HepG2 (cell line): ENCODE results near the gene TTC8. TPM values are rescaled to one million over a fixed set of nuclear protein-coding genes. Genes with fewer than 3 reads are reported as not detected.
A peak's percentile ranks its signal among the peaks of the same experiment; 100 is the strongest.

Source experiments
- BRCA1 ChIP-seq: sonication (generic); formaldehyde crosslinking; IDR thresholded peaks from 2 replicates; pipeline ENCODE4 v1.4.0; 2020; ENCODE audit warnings: missing genetic modification reagents
- E2F1 ChIP-seq: sonication (generic); formaldehyde crosslinking; IDR thresholded peaks from 2 replicates; pipeline ENCODE4 v1.5.0; 2020; ENCODE audit warnings: missing genetic modification reagents
- EP300 ChIP-seq, 3 experiments: sonication (generic) in 1 of 3; formaldehyde crosslinking in 1 of 3; IDR thresholded peaks; 2 replicates each; pipeline versions ENCODE4 v1.5.1 to v1.6.1; 2011 to 2020; ENCODE audit warnings: low read depth in 2 of 3, low read length in 2 of 3, borderline replicate concordance in 1 of 3, improper control_type of control experiment in 1 of 3, mild to moderate bottlenecking in 1 of 3, missing genetic modification reagents in 1 of 3, moderate library complexity in 1 of 3
- ESRRA ChIP-seq: sonication (generic); formaldehyde crosslinking; IDR thresholded peaks from 2 replicates; pipeline ENCODE4 v1.5.1; 2020; ENCODE audit warnings: mild to moderate bottlenecking, low read depth, missing genetic modification reagents
- FOXP4 ChIP-seq: sonication (generic); formaldehyde crosslinking; IDR thresholded peaks from 2 replicates; pipeline ENCODE4 v1.4.0; 2020; ENCODE audit warnings: missing genetic modification reagents
- GFI1 ChIP-seq: sonication (generic); formaldehyde crosslinking; IDR thresholded peaks from 2 replicates; pipeline ENCODE4 v1.5.0; 2020; ENCODE audit warnings: missing genetic modification reagents, mild to moderate bottlenecking, borderline replicate concordance
- HOMEZ ChIP-seq: IDR thresholded peaks from 2 replicates; pipeline ENCODE4 v1.6.1; 2016; ENCODE audit warnings: low read depth
- JARID2 ChIP-seq: sonication (generic); formaldehyde crosslinking; IDR thresholded peaks from 2 replicates; pipeline ENCODE4 v1.8.1; 2023; ENCODE audit warnings: missing genetic modification reagents, inconsistent platforms; ENCODE audit not compliant: insufficient replicate concordance
- MAFK ChIP-seq, 2 experiments: IDR thresholded peaks in 1 of 2; conservative IDR thresholded peaks in 1 of 2; 2 replicates each; pipeline ENCODE4 v1.6.1; 2011; ENCODE audit warnings: improper control_type of control experiment in 2 of 2, low read length in 2 of 2
- MTA1 ChIP-seq: sonication (generic); formaldehyde crosslinking; IDR thresholded peaks from 2 replicates; pipeline ENCODE4 v1.4.0; 2020; ENCODE audit warnings: missing genetic modification reagents, mild to moderate bottlenecking, borderline replicate concordance
- NFE2L2 ChIP-seq: fragments of 150-350 bp; IDR thresholded peaks from 2 replicates; pipeline ENCODE4 v1.6.1; 2014; ENCODE audit warnings: low read length
- SMAD9 ChIP-seq: sonication (generic); formaldehyde crosslinking; IDR thresholded peaks from 2 replicates; pipeline ENCODE4 v1.5.1; 2020; ENCODE audit warnings: mild to moderate bottlenecking, missing genetic modification reagents
- SNRNP70 ChIP-seq: fragments of 200-400 bp; formaldehyde crosslinking; IDR thresholded peaks from 2 replicates; pipeline ENCODE4 v1.6.1; 2017; ENCODE audit warnings: mild to moderate bottlenecking, low read depth, low read length, moderate library complexity
- TGIF2 ChIP-seq: IDR thresholded peaks from 2 replicates; pipeline ENCODE4 v1.6.1; 2016; ENCODE audit warnings: control low read depth, missing compliant biosample characterization
- YEATS2 ChIP-seq: sonication (generic); formaldehyde crosslinking; IDR thresholded peaks from 2 replicates; pipeline ENCODE4 v1.4.0; 2020; ENCODE audit warnings: missing genetic modification reagents, borderline replicate concordance
- ZBTB44 ChIP-seq: sonication (generic); formaldehyde crosslinking; IDR thresholded peaks from 2 replicates; pipeline ENCODE4 v1.4.0; 2020; ENCODE audit warnings: missing genetic modification reagents
- ZFY ChIP-seq: sonication (generic); formaldehyde crosslinking; IDR thresholded peaks from 2 replicates; pipeline ENCODE4 v1.4.0; 2020; ENCODE audit warnings: missing genetic modification reagents
- ZNF251 ChIP-seq: sonication (generic); formaldehyde crosslinking; IDR thresholded peaks from 2 replicates; pipeline ENCODE4 v1.9.0; 2021; ENCODE audit warnings: mild to moderate bottlenecking, missing genetic modification reagents
- ZNF280B ChIP-seq: sonication (generic); formaldehyde crosslinking; IDR thresholded peaks from 2 replicates; pipeline ENCODE4 v1.5.0; 2020; ENCODE audit warnings: missing genetic modification reagents, mild to moderate bottlenecking, borderline replicate concordance
- ZNF563 ChIP-seq: sonication (generic); formaldehyde crosslinking; IDR thresholded peaks from 2 replicates; pipeline ENCODE4 v1.8.0; 2022; ENCODE audit warnings: mild to moderate bottlenecking, moderate library complexity, missing genetic modification reagents
- ZNF878 ChIP-seq: sonication (generic); formaldehyde crosslinking; IDR thresholded peaks from 2 replicates; pipeline ENCODE4 v1.8.1; 2023; ENCODE audit warnings: mild to moderate bottlenecking, missing genetic modification reagents, moderate library complexity
- polyA plus RNA-seq, 8 experiments: library from polyadenylated mRNA; depleted of rRNA in 3 of 8; stranded (reverse) in 7 of 8; unstranded in 1 of 8; fragments of >200 nt; fragmentation: Illumina TruSeq in 4 of 8; extraction: Trizol in 4 of 8; gene quantifications; 2 replicates each; pipeline versions ENCODE4 v1.2.1 to v1.2.3, GENCODE V29; 2011 to 2016; ENCODE audit warnings: low read depth in 4 of 8, missing spikeins in 1 of 8, mixed read lengths in 1 of 8; ENCODE audit not compliant: insufficient read depth in 1 of 8
- total RNA-seq, 5 experiments: library from RNA; depleted of rRNA; stranded (reverse); fragments of >200 nt; fragmentation: Illumina TruSeq; extraction: Trizol; gene quantifications; 2 replicates each; pipeline ENCODE4 v1.2.3, GENCODE V29; 2016; ENCODE audit warnings: low read depth in 1 of 5

Gene TTC8
- total and polyA plus RNA-seq, 2 of the 13 experiments (the other 11 are each of a cell fraction or from before 2014, with no cell fraction given), result 13.8 to 15.2 TPM

- TF ChIP-seq E2F1 (CRISPR knock-in tag), result 0 out of 2 replicates have a peak, but pooled peaks have one; percentile 56
- TF ChIP-seq ESRRA (CRISPR knock-in tag), result peak; percentile 62; the same call in 1 of the 2 replicates
- no peak for TF ChIP-seq SNRNP70
- no peak for TF ChIP-seq ZNF251 (CRISPR knock-in tag)
- no peak for TF ChIP-seq ZBTB44 (CRISPR knock-in tag)
- no peak for TF ChIP-seq BRCA1 (CRISPR knock-in tag)
- TF ChIP-seq EP300 (IDR thresholded peaks at IDR 0.05; ENCODE audit: low read depth in 2 of 2, low read length in 2 of 2), result no peak; a peak in 1 of 4 replicates
- TF ChIP-seq EP300 (CRISPR knock-in tag; IDR thresholded peaks at IDR 0.05; ENCODE audit: borderline replicate concordance), result no peak
- no peak for TF ChIP-seq HOMEZ (CRISPR knock-in tag)
- TF ChIP-seq MAFK (conservative IDR thresholded peaks at IDR 0.05 in 1 of 2, IDR thresholded peaks at IDR 0.05 in 1 of 2; ENCODE audit: low read length in 2 of 2), result no peak
- TF ChIP-seq NFE2L2, result no peak
- peak; percentile 91 for TF ChIP-seq ZNF280B (CRISPR knock-in tag)
- TF ChIP-seq MTA1 (CRISPR knock-in tag), result no peak; the same call in 1 of the 2 replicates
- TF ChIP-seq YEATS2 (CRISPR knock-in tag), result peak; percentile 90
- no peak for TF ChIP-seq JARID2 (CRISPR knock-in tag)
- no peak for TF ChIP-seq SMAD9 (CRISPR knock-in tag)
- peak; percentile 75; the same call in 1 of the 2 replicates for TF ChIP-seq ZNF563
- no peak; the same call in 1 of the 2 replicates for TF ChIP-seq FOXP4 (CRISPR knock-in tag)
- no peak for TF ChIP-seq GFI1
- peak; percentile 99 for TF ChIP-seq ZFY (CRISPR knock-in tag)
- TF ChIP-seq TGIF2 (CRISPR knock-in tag), result no peak
- peak; percentile 73 for TF ChIP-seq ZNF878 (CRISPR knock-in tag)
These were observed at the start of gene TTC8 (continued) for GRCh38 chr14:88824314-88825077.
